ENCODE results near the gene CCDC24.

The CCDC24 gene

GRCh38 chr1:44044071-44044801 lies 52.8 kb downstream of the CCDC24 start:
- no peak for DNase-seq

GRCh38 chr1:44045064-44045463 lies 53.7 kb downstream of the CCDC24 start:
- DNase-seq = no peak

Data from CD4-positive, alpha-beta T cell treated with Interleukin-4 for 1 hour (primary cell).